GM08714 (cell line): ENCODE measurements around the gene PDPR.
"Not testable (repeated sequence)": the region's sequence is repeated elsewhere in the genome, so short reads cannot be mapped to it uniquely, and the experiment has no call there.

Experiments
- H3K4me3 ChIP-seq: fragments of 200-500 bp; sonication (Bioruptor generic); 2 replicates; pipeline ENCODE4 v1.5.1; 2014; ENCODE audit warnings: mild to moderate bottlenecking, low read length, inconsistent platforms
- ZNF274 ChIP-seq: IDR thresholded peaks from 2 replicates; pipeline ENCODE4 v1.6.1; 2012; ENCODE audit warnings: mild to moderate bottlenecking, low read depth, low read length

Gene PDPR

DNA sequence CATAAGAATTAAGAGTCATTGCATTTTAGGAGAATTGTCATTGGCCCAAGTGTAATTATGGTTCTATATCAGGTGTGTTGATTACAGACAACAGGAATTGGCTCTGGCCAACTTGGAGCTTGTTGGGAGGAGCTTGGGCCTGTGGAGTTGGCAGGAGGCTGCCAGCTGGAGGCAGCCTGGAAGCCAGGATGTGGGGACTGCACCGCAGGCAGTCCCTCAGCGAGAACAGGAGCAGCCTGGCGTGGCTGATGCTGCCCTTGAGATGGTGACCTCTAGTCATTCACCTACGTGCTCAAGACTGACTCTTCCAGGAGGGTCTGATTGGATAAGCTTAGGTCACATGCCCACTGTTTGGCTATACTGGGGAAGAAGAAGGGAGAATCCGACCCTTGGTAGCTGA lies 13.6 kb downstream of the PDPR start:
- H3K4me3 ChIP-seq, result not testable (repeated sequence)

DNA sequence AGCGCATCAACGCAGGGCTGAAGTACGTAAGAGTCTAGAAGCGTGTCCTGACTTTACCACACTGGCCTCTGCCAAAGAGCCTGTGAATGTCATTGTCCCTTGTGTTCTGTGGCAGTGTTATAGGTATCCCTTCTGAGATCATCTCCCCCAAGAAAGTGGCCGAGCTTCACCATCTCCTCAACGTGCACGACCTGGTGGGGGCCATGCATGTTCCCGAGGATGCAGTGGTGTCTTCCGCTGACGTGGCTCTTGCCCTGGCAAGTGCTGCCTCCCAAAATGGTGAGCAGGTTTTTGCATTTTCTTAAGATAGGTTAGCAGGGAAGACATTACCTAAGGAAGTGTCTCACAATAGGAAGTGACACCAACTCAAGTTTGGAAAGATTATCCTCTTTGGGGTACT lies 14.7 kb downstream of the PDPR start:
- not testable (repeated sequence) for H3K4me3 ChIP-seq

DNA sequence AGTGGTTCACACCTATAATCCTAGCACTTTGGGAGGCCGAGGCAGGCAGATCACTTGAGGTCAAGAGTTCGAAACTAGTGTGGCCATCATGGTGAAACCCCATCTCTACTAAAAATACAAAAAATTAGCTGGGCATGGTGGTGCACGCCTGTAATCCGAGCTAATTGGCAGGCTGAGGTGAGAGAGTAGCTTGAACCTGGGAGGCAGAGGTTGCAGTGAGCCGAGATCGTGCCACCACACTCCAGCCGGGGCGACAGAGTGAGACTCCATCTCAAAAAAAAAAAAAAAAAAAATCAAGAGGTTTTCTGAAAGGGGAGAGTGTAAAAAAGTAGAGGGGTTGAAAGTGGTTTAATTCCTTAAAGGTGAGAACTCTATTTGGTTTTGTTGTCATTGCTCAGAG lies 21.7 kb downstream of the PDPR start:
- not testable (repeated sequence) for H3K4me3 ChIP-seq

DNA sequence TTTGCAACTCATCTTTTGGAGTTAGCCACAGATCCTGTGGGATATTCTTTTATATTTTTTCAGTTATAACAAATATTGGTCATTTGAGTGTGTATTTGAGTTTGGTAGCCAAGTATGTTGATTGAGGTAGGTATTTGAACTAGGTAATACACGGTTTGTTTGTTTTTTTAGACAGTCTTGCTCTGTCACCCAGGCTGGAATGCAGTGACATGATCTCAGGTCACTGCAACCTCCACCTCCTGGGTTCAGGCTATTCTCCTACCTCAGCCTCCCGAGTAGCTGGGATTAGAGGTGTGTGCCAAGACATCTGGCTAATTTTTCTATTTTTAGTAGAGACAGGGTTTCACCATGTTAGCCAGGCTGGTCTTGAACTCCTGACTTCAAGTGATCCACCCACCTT lies 22.5 kb downstream of the PDPR start:
- not testable (repeated sequence) for H3K4me3 ChIP-seq

DNA sequence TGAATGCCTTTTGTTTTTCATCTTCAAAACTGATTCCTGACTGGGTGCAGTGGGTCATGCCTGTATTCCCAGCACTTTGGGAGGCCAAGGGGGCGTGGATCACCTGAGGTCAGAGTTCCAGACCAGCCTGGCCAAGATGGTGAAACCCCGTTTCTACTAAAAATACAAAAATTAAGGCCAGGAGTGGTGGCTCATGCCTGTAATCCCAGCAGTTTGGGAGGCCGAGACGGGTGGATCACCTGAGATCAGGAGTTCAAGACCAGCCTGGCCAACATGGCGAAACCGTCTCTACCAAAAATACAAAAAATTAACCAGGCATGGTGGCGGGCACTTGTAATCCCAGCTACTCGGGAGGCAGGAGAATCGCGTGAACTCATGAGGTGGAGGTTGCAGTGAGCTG lies 28.6 kb downstream of the PDPR start:
- H3K4me3 ChIP-seq, result not testable (repeated sequence)

DNA sequence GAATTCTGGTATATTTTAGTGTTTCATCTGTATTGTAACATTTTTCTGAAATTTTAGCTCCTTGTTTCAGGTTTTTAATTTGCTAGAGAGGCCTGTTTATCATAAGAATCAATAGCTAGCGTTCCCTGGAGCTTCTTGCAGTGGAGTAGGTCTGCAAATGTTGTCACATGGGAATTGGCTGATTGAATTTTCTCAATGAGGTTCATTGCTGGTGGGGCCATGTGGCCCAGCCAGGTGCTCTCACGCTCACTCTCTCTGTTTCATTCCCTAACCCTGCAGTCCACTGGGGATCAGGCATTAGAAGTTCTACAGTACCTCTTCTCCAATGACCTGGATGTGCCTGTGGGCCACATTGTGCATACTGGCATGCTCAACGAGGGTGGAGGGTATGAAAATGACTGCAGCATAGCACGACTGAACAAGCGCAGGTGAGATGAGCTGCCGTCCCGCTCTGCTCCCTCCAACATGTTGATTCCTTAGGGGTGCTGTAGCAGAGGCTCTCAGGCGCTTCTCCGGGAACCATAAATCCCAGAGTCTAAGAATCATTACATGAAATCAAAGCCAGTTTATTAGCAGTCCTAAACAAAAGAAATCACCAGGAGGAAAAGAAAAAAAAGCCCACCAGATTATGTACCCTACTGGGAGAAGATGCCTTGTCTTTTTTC lies 29.2 kb downstream of the PDPR start:
- H3K4me3 ChIP-seq, result not testable (repeated sequence)

DNA sequence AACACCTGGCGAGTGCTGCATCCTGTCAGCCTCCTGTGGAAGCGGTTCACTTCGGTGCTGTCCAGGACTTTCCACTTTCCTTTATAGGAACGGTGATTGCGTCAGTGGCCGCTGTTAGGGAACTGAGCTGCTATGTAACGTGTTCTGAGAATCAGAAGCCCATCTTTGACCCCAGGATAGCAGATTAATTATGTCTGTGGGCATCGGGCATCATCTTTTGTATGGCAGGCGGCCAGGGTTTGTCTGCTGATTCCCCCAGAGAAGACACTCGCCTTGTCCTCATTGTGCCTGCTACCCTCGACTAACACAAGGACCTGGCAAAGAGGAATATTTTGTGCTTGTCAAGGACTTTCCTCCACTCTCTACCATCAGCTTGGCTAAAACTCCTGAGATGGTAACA lies 33.7 kb downstream of the PDPR start:
- not testable (repeated sequence) for H3K4me3 ChIP-seq

DNA sequence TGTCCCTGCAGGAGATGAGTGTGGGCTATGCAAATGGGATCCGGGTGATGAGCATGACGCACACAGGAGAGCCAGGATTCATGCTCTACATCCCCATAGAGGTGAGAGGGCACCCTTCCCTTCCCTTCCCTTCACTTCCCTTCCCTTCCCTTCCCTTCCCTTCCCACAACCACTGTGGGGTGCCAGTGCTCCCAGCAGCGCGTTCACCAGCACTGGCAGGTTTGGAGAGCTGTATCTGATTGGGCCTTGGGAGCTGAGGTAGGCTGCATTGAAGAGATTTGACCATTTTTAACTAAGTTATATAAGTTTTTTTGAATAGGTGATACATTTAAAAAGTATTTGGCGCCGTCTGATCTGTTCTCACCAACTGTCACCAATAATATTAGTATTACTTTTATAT lies 34.3 kb downstream of the PDPR start:
- not testable (repeated sequence) for H3K4me3 ChIP-seq

DNA sequence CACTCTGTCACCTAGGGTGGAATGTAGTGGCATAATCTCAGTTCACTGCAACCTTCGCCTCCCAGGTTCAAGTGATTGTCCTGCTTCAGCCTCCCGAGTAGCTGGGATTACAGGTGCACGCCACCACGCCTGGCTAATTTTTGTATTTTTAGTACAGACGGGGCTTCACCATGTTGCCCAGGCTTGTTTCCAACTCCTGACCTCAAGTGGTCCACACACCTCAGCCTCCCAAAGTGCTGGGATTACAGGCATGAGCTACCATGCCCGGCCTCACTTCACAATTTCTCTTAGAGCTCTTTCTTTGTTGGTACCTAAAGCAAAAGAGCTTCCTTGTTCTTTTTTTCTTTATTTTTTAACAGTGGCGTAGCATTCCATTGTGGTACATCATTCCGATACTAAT lies 35.2 kb downstream of the PDPR start:
- H3K4me3 ChIP-seq, result not testable (repeated sequence)

DNA sequence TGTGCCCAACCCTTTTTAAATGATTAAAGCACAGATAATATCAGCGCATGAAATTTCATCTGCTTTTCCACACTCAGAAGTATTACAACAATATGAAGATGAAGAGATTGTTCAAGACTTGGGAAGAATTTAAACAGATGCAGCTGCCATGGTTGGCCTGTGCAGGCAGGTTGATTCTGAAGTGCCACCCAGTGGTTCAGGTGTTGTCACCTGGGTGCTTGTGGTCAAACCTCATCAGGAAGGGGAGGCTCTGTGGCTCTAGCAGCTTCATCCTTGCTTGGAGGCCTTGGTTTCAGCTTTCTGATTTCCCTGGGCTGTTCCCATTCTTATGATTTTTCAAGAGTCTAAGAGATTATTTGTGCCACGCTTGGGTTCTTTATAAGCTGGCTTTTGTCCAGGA lies 37.3 kb downstream of the PDPR start:
- TF ChIP-seq ZNF274, result no peak

DNA sequence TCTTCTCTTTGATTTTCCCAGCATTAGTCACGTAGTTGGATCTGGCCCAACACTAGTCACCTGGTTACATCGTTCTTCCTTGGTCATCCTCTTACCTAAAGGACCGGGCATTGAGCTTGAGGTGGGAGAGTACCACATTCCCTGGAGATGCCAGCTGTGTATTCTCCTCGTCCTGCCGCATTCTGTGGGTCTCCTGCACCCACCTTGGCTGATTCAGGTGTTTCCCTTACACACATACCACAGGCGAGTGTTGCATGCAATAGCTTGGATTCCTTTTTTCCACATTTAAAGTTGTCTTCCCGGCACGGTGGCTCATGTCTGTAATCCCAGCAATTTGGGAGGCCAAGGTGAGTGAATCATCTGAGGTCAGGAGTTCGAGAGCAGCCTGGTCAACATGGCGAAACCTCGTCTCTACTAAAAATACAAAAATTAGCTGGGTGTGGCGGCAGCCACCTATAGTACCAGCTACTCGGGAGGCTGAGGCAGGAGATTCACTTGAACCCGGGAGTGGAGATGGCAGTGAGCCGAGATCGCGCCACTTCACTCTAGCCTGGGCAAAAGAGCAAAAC lies 37.9 kb downstream of the PDPR start:
- no peak overlapping the region for H3K4me3 ChIP-seq
- TF ChIP-seq ZNF274, result no peak

More for the DNA sequence above, 37.3 kb downstream of the PDPR start:
- no peak overlapping the region for H3K4me3 ChIP-seq

DNA sequence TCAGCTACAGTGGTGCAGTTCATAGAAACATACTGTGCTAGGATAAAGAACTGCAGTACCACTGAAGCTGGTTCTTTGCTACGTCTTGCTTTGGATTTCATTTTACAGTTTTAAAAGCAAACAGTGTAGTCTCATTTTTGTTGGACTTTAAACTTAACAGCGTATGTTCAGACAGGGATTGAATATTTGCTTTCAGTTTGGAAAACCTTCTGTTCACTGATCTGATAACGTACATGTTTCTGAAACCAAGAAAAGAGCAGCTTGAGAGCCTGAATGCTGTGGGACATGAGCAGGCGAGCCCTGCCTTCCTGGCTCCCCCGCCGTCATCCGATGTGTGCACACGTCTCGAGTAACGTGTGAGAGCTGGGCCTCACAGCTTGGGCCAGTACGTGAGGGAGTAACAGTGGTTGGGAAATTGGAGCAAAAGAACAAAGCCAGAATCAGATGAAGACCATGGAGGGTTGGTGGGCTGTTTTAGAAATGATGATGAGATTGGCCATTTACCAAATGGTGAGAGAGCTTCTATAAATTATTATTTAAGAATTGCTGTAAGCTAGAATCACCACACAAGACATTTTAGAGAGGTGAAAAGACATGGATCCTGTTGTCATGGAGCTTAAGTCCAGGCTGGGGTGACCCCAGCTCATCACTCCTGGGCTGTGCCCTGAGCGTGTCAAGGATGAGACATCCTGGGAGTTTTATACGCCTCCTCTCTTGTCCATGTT lies 38.6 kb downstream of the PDPR start:
- TF ChIP-seq ZNF274, result no peak
- no peak overlapping the region for H3K4me3 ChIP-seq

DNA sequence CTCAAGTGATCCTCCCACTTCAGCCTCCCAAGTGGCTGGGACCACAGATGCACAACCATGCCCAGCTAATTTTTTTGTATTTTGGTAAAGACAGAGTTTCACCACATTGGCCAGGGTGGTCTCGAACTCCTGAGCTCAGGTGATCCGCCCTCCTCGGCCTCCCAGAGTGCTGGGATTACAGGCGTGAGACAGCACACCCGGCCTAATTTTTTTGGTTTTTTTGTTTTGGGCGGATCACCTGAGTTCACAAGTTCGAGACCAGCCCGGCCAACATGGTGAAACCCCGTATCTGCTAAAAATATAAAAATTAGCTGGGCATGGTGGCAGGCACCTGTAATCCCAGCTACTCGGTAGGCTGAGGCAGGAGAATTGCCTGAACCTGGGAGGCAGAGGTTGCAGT lies 40.6 kb downstream of the PDPR start:
- H3K4me3 ChIP-seq, result not testable (repeated sequence)

DNA sequence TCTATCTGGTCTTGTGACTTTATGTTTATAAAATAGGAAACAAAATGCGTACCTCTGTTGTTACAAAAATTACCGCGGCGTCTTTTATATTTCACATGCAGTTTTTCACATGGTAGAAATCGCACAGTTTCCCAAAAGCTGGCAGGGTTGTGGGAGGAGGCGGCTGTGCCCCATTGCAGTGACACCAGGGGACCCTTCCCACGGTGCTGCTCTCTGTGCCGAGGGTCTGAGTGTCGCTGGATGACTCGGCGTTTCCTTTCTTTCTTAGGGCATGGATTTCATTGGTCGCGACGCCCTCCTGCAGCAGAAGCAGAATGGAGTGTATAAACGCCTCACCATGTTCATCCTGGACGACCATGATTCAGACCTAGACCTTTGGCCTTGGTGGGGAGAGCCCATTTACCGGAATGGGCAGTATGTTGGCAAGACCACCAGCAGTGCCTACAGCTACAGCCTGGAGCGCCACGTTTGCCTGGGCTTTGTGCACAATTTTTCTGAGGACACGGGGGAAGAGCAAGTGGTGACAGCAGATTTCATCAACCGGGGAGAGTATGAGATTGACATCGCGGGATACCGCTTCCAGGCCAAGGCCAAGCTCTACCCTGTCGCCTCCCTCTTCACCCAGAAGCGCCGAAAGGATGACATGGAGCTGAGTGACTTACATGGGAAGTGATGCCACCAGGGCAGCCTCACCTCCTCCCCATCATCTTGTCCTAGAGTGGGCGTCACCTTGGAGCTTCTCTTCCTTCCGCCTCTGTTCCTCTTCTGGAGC lies 42.3 kb downstream of the PDPR start:
- TF ChIP-seq ZNF274, result no peak
- no peak overlapping the region for H3K4me3 ChIP-seq

DNA sequence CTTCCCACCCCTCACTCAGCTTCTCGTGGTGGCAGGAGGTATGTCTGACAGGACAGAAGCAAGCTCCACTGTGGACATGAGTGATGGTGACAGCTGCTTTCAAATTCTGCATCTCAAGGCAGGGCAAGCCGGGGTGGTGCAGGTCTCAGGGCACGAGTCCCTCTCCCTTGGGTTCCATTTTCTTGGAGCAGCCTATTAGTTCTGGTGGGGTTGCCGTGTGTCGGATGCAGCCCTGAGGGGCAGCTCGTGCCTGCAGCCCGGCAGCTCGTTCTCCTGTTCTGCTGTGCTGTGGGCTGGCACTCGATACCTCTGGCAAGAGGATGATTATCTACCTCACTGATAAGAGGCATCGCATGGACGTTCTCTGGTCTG lies 43.0 kb downstream of the PDPR start:
- TF ChIP-seq ZNF274, result no peak
- H3K4me3 ChIP-seq, result no peak overlapping the region
